Dendritic cell treated with granulocyte-macrophage colony-stimulating factor and Interleukin-4, amounts not matched to agents 40 ng/mL and 50 ng/mL, for 4 days (primary cell): ENCODE measurements around the gene GATAD2B.

Source experiments
- H3K27ac Mint-ChIP-seq: one replicate; pipeline ENCODE4 v1.8.0; 2022; ENCODE audit warnings: mild to moderate bottlenecking, mixed read lengths
- H3K27me3 Mint-ChIP-seq: one replicate; pipeline ENCODE4 v1.8.0; 2022; ENCODE audit warnings: mild to moderate bottlenecking, mixed read lengths
- H3K36me3 Mint-ChIP-seq: one replicate; pipeline ENCODE4 v1.8.0; 2022; ENCODE audit warnings: low read depth, mixed read lengths
- H3K4me1 Mint-ChIP-seq: one replicate; pipeline ENCODE4 v1.8.0; 2022; ENCODE audit warnings: low read depth, mixed read lengths
- H3K4me3 Mint-ChIP-seq: one replicate; pipeline ENCODE4 v1.8.0; 2022; ENCODE audit warnings: mild to moderate bottlenecking, moderate library complexity, mixed read lengths
- H3K9me3 Mint-ChIP-seq: one replicate; pipeline ENCODE4 v1.8.0; 2022; ENCODE audit warnings: mixed read lengths
- intact Hi-C: fragments of 100-400 bp; cut with micrococcal nuclease; formaldehyde crosslinking; loops from one replicate; pipeline ENCODE4 v1.15.0; 2022

Gene GATAD2B

GRCh38 chr1:153958961-153959260, 36.1 kb upstream of the GATAD2B start:
- Mint-ChIP-seq H3K36me3 (peaks cover 74% of the 10 kb centered on the region), H3K4me3 (peak overlapping the region; percentile 94), H3K9me3 (no peaks in the 10 kb centered on the region), H3K4me1 (peaks cover 79% of the 10 kb centered on the region), H3K27me3 (no peaks in the 10 kb centered on the region), H3K27ac (peak overlapping the region; percentile 94)
- intact Hi-C loops, result loop anchor here (1.0 kb wide), 3 partner anchors 8 to 36 kb away; partner anchors contain the start of genes CREB3L4 and DENND4B

- H3K27me3 Mint-ChIP-seq, result no peaks in the 10 kb centered on the region
- intact Hi-C loops, result loop anchor here (1.0 kb wide), 3 partner anchors 9 to 35 kb away; partner anchors contain the start of genes CREB3L4 and DENND4B
- no peaks in the 10 kb centered on the region for H3K9me3 Mint-ChIP-seq
- H3K36me3 Mint-ChIP-seq, result peaks cover 80% of the 10 kb centered on the region
- H3K4me3 Mint-ChIP-seq, result peak within 1 kb of the TSS; percentile 94
- peak within 1 kb of the TSS; percentile 94 for H3K27ac Mint-ChIP-seq
- H3K4me1 Mint-ChIP-seq, result peaks cover 79% of the 10 kb centered on the region
Measured at GRCh38 chr1:153958111-153958960, 35.6 kb upstream of the GATAD2B start, which contains the start of gene CRTC2. Gene CRTC2, minus strand, starts transcription at chr1:153958612. Its CDS starts 115 bp downstream, at chr1:153958497.

DNA sequence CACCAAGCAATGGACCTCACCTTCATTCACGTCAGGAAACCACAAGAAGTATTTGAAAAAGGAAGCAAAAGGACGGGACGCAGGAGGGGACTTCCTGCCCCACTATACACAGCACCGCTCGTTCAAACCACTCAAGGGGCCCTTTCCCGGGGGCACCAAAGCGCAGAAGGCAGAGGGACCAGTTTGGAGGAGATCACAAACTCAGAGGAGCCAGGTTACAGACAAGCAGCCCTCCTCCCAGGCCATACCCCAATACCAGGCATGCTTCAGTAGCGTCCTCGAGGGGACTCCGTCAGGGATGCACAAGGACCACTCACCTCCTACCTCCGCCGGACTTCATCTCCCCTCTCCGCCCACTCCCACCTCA, 35.0 kb upstream of the GATAD2B start:
- no peaks in the 10 kb centered on the region for H3K27me3 Mint-ChIP-seq
- H3K36me3 Mint-ChIP-seq, result peaks cover 83% of the 10 kb centered on the region
- peak overlapping the region; percentile 94 for H3K4me3 Mint-ChIP-seq
- peak overlapping the region; percentile 94 for H3K27ac Mint-ChIP-seq
- H3K9me3 Mint-ChIP-seq, result no peaks in the 10 kb centered on the region
- H3K4me1 Mint-ChIP-seq, result peaks cover 82% of the 10 kb centered on the region
- intact Hi-C loops, result loop anchor here (1.0 kb wide), 3 partner anchors 10 to 34 kb away; partner anchors contain the start of genes CREB3L4 and DENND4B

DNA sequence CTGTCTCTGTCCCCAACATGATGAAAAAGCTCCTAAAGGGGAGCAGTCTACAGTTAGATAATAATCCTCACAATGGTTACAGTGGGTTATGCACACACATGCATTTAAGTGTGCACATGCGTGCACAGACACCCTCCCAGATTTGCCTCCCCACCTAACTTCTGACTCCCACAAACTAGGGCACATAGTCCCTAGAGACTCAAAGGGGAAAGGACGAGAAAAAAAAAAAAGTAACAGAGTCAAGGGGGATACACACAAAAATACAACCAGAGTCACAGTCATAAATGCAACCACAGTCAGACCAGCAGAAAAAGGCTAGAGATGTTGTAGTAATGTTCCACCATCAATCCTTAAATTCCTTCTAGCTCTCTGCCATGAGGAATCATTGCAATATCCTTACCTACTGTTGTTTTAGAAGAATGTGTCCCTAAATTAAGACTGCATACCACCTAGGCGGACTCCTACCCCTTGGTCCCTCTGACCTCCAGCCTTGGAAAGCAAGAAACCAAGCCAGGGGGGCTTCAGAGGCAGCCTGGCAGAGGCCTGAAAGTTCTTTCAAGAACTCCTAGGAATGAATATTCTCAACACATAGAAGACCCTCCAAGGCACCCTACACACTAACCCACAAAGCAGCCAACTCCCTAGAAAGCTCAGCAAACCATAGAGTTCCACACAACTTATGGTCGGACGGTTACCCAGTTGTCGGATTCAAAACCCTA, 34.4 kb upstream of the GATAD2B start:
- H3K27me3 Mint-ChIP-seq, result no peaks in the 10 kb centered on the region

DNA sequence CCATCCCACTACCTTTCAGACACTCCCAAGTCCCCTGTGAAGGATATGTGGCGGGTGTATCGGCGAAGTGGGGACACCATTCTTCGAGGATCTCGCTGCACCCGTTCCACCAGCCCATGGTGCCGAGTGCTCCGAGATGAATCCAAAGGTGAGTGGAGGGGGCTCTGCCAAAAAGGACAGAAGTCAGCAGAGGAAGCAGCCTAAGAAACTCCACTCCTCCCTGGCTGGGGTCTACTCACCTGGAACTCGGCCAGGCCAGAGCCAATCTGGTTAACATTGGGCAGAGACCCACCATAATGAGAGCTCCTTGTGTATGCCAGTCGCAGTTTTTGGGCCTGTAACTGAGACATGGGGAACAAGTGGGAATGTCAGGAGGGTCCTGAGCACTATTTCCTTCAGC, 32.1 kb upstream of the GATAD2B start:
- Mint-ChIP-seq H3K36me3 (peaks cover 83% of the 10 kb centered on the region), H3K27ac (peak overlapping the region; percentile 20), H3K27me3 (no peaks in the 10 kb centered on the region), H3K4me3 (no peak overlapping the region), H3K4me1 (peaks cover 81% of the 10 kb centered on the region), H3K9me3 (no peaks in the 10 kb centered on the region)
- intact Hi-C loops, result no loop called here

More for the DNA sequence above, 34.4 kb upstream of the GATAD2B start:
- peaks cover 81% of the 10 kb centered on the region for H3K4me1 Mint-ChIP-seq
- H3K27ac Mint-ChIP-seq, result peak overlapping the region; percentile 94
- H3K9me3 Mint-ChIP-seq, result no peaks in the 10 kb centered on the region
- H3K36me3 Mint-ChIP-seq, result peaks cover 83% of the 10 kb centered on the region
- intact Hi-C loops, result no loop called here
- peak overlapping the region; percentile 94 for H3K4me3 Mint-ChIP-seq

DNA sequence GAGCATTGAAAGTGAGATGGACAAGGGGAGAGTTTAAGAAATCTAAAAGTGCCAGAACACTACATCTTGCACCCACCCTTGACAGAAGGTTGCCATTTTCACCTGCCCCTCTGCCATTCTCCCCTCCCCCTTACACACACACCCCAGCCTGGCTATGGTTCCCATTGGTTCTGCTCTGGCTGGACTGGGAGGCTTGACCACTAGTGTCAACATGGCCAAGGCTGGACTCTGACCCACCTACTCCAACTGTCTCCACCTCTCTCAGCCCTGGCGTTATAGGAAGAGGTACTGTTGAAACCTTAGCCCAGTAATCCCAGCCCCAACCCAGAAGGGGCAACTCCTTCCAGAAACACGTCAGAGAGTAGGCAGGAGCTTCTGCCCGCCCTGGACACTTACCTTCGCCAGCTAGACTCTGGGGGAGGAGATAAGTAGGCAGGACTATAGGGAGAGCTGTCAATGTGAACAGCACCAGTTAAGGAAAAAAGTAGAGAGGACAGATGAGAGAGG, 31.1 kb upstream of the GATAD2B start:
- no peaks in the 10 kb centered on the region for H3K27me3 Mint-ChIP-seq
- peak overlapping the region; percentile 20 for H3K27ac Mint-ChIP-seq
- H3K4me1 Mint-ChIP-seq, result peaks cover 77% of the 10 kb centered on the region
- intact Hi-C loops, result no loop called here
- peaks cover 83% of the 10 kb centered on the region for H3K36me3 Mint-ChIP-seq
- H3K4me3 Mint-ChIP-seq, result no peak overlapping the region
- H3K9me3 Mint-ChIP-seq, result no peaks in the 10 kb centered on the region

- H3K4me1 Mint-ChIP-seq, result peaks cover 85% of the 10 kb centered on the region
- no peaks in the 10 kb centered on the region for H3K27me3 Mint-ChIP-seq
- H3K27ac Mint-ChIP-seq, result no peak overlapping the region
- H3K9me3 Mint-ChIP-seq, result no peaks in the 10 kb centered on the region
- no peak overlapping the region for H3K4me3 Mint-ChIP-seq
- H3K36me3 Mint-ChIP-seq, result peaks cover 84% of the 10 kb centered on the region
- intact Hi-C loops, result no loop called here
Measured at GRCh38 chr1:153951801-153952200, 29.0 kb upstream of the GATAD2B start.

DNA sequence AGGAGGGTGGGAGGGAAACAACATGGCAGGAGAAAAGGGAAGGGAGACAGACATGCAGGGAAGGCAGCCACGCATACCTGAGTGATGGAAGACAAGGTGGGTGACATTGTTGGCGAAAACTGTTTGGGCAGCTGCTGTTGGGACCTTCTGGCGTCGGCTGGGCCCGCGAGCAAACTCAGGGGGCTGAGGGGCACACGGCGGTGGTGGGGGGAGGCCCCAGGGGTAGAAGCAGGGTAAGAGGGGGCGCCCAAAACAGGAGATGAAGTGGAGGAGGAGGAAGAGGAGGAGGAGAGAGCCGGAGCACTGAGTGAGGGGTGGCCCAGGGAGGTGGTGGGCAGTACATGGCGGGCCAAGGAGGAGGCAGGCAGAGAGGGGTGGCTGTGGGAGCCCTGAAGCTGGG, 28.4 kb upstream of the GATAD2B start:
- Mint-ChIP-seq H3K36me3 (peaks cover 86% of the 10 kb centered on the region), H3K27me3 (no peaks in the 10 kb centered on the region), H3K9me3 (no peaks in the 10 kb centered on the region), H3K4me3 (no peak overlapping the region), H3K27ac (peak overlapping the region; percentile 12), H3K4me1 (peaks cover 81% of the 10 kb centered on the region)
- intact Hi-C loops, result no loop called here

- Mint-ChIP-seq H3K4me1 (peaks cover 83% of the 10 kb centered on the region), H3K4me3 (peak within 1 kb of the TSS; percentile 90), H3K27me3 (no peaks in the 10 kb centered on the region), H3K9me3 (no peaks in the 10 kb centered on the region), H3K27ac (peak within 1 kb of the TSS; percentile 99), H3K36me3 (peaks cover 92% of the 10 kb centered on the region)
- intact Hi-C loops, result loop anchor here (1.0 to 10.0 kb wide), 3 partner anchors 12 to 152 kb away; partner anchors contain the start of genes CRTC2 and SLC39A1
Measured at GRCh38 chr1:153946622-153947241, 24.0 kb upstream of the GATAD2B start, which contains the start of gene DENND4B. Gene DENND4B, minus strand, starts transcription at chr1:153946718. Its CDS starts 2,344 bp downstream, at chr1:153944374.

- peaks cover 92% of the 10 kb centered on the region for H3K36me3 Mint-ChIP-seq
Measured at GRCh38 chr1:153945795-153946621, 23.2 kb upstream of the GATAD2B start.

GRCh38 chr1:153945131-153945794, 22.5 kb upstream of the GATAD2B start:
- Mint-ChIP-seq H3K36me3 (peaks cover 92% of the 10 kb centered on the region), H3K4me3 (peak overlapping the region; percentile 90), H3K27me3 (no peaks in the 10 kb centered on the region), H3K9me3 (no peaks in the 10 kb centered on the region), H3K4me1 (peaks cover 83% of the 10 kb centered on the region), H3K27ac (peak overlapping the region; percentile 99)
- intact Hi-C loops, result loop anchor here (1.0 to 10.0 kb wide), 3 partner anchors 22 to 150 kb away; partner anchors contain the start of gene RAB13

More at GRCh38 chr1:153945795-153946621, 23.2 kb upstream of the GATAD2B start:
- Mint-ChIP-seq H3K27ac (peak overlapping the region; percentile 99), H3K4me1 (peaks cover 83% of the 10 kb centered on the region), H3K4me3 (peak overlapping the region; percentile 90), H3K9me3 (no peaks in the 10 kb centered on the region), H3K27me3 (no peaks in the 10 kb centered on the region)
- intact Hi-C loops, result loop anchor here (1.0 to 10.0 kb wide), 5 partner anchors 12 to 151 kb away; partner anchors contain the start of genes CRTC2, RAB13 and SLC39A1

DNA sequence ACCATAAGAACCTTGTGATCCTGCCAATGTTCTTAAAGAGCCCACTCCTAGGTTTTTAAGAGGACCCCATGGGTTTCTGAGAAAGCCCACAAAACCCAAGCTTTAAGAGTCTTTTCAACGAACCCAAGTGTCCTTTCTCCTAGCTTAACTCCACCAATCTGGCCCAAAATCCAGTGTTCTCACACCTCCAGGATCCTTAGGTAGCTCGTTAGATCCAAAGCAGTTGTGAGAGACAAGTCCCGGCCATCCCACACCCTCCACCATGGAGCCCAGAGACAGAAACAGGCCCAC, 22.0 kb upstream of the GATAD2B start:
- Mint-ChIP-seq H3K9me3 (no peaks in the 10 kb centered on the region), H3K27ac (peak overlapping the region; percentile 99), H3K27me3 (no peaks in the 10 kb centered on the region), H3K4me3 (peak overlapping the region; percentile 90), H3K36me3 (peaks cover 92% of the 10 kb centered on the region), H3K4me1 (peaks cover 84% of the 10 kb centered on the region)
- intact Hi-C loops, result loop anchor here (1.0 to 10.0 kb wide), 3 partner anchors 21 to 150 kb away; partner anchors contain the start of gene RAB13
